ENCODE results near the gene GLRX5.

- TF ChIP-seq, protein P1, sequence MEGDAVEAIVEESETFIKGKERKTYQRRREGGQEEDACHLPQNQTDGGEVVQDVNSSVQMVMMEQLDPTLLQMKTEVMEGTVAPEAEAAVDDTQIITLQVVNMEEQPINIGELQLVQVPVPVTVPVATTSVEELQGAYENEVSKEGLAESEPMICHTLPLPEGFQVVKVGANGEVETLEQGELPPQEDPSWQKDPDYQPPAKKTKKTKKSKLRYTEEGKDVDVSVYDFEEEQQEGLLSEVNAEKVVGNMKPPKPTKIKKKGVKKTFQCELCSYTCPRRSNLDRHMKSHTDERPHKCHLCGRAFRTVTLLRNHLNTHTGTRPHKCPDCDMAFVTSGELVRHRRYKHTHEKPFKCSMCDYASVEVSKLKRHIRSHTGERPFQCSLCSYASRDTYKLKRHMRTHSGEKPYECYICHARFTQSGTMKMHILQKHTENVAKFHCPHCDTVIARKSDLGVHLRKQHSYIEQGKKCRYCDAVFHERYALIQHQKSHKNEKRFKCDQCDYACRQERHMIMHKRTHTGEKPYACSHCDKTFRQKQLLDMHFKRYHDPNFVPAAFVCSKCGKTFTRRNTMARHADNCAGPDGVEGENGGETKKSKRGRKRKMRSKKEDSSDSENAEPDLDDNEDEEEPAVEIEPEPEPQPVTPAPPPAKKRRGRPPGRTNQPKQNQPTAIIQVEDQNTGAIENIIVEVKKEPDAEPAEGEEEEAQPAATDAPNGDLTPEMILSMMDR (IDR thresholded peaks at IDR 0.05) = no peak
- no peak for TF ChIP-seq POLR2A (IDR thresholded peaks at IDR 0.05)
Measured at GRCh38 chr14:95545515-95546168, 10.8 kb downstream of the GLRX5 start.
